KMS-11 (cell line): ENCODE results near the gene DENND4B.
A peak's percentile ranks its signal among the peaks of the same experiment; 100 is the strongest.
"Not testable (repeated sequence)": the region's sequence is repeated elsewhere in the genome, so short reads cannot be mapped to it uniquely, and the experiment has no call there.

Experiments
- H2AFZ ChIP-seq: fragments of 200-600 bp; sonication (generic); 2 replicates; pipeline ENCODE4 v1.6.1; 2016; ENCODE audit warnings: antibody characterized with exemption, mixed run types, low read depth
- H3K27ac ChIP-seq: fragments of 200-600 bp; sonication (generic); 2 replicates; pipeline ENCODE4 v1.6.1; 2016; ENCODE audit warnings: mild to moderate bottlenecking, mixed run types
- H3K27me3 ChIP-seq: fragments of 200-600 bp; sonication (generic); 2 replicates; pipeline ENCODE4 v1.6.1; 2017; ENCODE audit warnings: mild to moderate bottlenecking, low read depth, mixed run types, moderate library complexity; ENCODE audit not compliant: insufficient read depth
- H3K36me3 ChIP-seq: fragments of 200-600 bp; sonication (generic); 2 replicates; pipeline ENCODE4 v1.6.1; 2017; ENCODE audit warnings: mild to moderate bottlenecking, mixed run types; ENCODE audit not compliant: insufficient read depth
- H3K4me1 ChIP-seq: fragments of 200-600 bp; sonication (generic); 2 replicates; pipeline ENCODE4 v1.6.1; 2016; ENCODE audit warnings: mild to moderate bottlenecking, low read depth, mixed run types; ENCODE audit not compliant: poor library complexity, severe bottlenecking
- H3K4me2 ChIP-seq: fragments of 200-600 bp; sonication (generic); 2 replicates; pipeline ENCODE4 v1.7.0; 2016; ENCODE audit warnings: mild to moderate bottlenecking, mixed run types
- H3K4me3 ChIP-seq: fragments of 200-600 bp; sonication (generic); IDR thresholded peaks from 2 replicates; pipeline ENCODE4 v1.6.1; 2017; ENCODE audit warnings: low read depth, low read length, mixed read lengths; ENCODE audit not compliant: insufficient read depth
- H3K79me2 ChIP-seq: fragments of 200-600 bp; sonication (generic); 2 replicates; pipeline ENCODE4 v1.6.1; 2016; ENCODE audit warnings: low read depth, mixed run types; ENCODE audit not compliant: insufficient read depth
- H3K9ac ChIP-seq: fragments of 200-600 bp; sonication (generic); 2 replicates; pipeline ENCODE4 v1.6.1; 2016; ENCODE audit warnings: mild to moderate bottlenecking, mixed run types
- H4K20me1 ChIP-seq: fragments of 200-600 bp; sonication (generic); 2 replicates; pipeline ENCODE4 v1.6.1; 2016; ENCODE audit warnings: mild to moderate bottlenecking, mixed run types; ENCODE audit not compliant: insufficient read depth
- TF ChIP-seq, protein P1 (sequence below): fragments of 200-600 bp; sonication (generic); conservative IDR thresholded peaks from 2 replicates; pipeline ENCODE4 v1.6.1; 2017; ENCODE audit warnings: low read depth, mild to moderate bottlenecking, antibody characterized with exemption, low read length, moderate library complexity, mixed read lengths

Gene DENND4B

GRCh38 chr1:153919876-153920852 is 26.4 kb downstream of the DENND4B start:
- H3K79me2 ChIP-seq = peaks cover 82% of the 10 kb centered on the region

GRCh38 chr1:153916297-153916696 is 30.2 kb downstream of the DENND4B start:
- Histone ChIP-seq H2AFZ (no peak overlapping the region), H3K4me1 (peaks cover 67% of the 10 kb centered on the region), H3K4me3 (no peak overlapping the region), H3K27ac (no peak overlapping the region), H4K20me1 (peaks cover 57% of the 10 kb centered on the region), H3K4me2 (no peak overlapping the region), H3K27me3 (no peaks in the 10 kb centered on the region), H3K79me2 (peaks cover 100% of the 10 kb centered on the region), H3K9ac (no peak overlapping the region), H3K36me3 (no peaks in the 10 kb centered on the region)
- TF ChIP-seq, protein P1, sequence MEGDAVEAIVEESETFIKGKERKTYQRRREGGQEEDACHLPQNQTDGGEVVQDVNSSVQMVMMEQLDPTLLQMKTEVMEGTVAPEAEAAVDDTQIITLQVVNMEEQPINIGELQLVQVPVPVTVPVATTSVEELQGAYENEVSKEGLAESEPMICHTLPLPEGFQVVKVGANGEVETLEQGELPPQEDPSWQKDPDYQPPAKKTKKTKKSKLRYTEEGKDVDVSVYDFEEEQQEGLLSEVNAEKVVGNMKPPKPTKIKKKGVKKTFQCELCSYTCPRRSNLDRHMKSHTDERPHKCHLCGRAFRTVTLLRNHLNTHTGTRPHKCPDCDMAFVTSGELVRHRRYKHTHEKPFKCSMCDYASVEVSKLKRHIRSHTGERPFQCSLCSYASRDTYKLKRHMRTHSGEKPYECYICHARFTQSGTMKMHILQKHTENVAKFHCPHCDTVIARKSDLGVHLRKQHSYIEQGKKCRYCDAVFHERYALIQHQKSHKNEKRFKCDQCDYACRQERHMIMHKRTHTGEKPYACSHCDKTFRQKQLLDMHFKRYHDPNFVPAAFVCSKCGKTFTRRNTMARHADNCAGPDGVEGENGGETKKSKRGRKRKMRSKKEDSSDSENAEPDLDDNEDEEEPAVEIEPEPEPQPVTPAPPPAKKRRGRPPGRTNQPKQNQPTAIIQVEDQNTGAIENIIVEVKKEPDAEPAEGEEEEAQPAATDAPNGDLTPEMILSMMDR = no peak

More at GRCh38 chr1:153919876-153920852, 26.4 kb downstream of the DENND4B start:
- Histone ChIP-seq H4K20me1 (peaks cover 48% of the 10 kb centered on the region), H3K4me3 (no peak overlapping the region), H3K9ac (no peak overlapping the region; the same call in 1 of the 2 replicates), H3K36me3 (no peaks in the 10 kb centered on the region), H3K4me2 (peak overlapping the region; percentile 61), H3K27me3 (no peaks in the 10 kb centered on the region), H3K4me1 (peaks cover 53% of the 10 kb centered on the region), H3K27ac (peak overlapping the region; percentile 0; the same call in 1 of the 2 replicates), H2AFZ (no peak overlapping the region)
- TF ChIP-seq, protein P1 = no peak; the same call in none of the 2 replicates

DNA sequence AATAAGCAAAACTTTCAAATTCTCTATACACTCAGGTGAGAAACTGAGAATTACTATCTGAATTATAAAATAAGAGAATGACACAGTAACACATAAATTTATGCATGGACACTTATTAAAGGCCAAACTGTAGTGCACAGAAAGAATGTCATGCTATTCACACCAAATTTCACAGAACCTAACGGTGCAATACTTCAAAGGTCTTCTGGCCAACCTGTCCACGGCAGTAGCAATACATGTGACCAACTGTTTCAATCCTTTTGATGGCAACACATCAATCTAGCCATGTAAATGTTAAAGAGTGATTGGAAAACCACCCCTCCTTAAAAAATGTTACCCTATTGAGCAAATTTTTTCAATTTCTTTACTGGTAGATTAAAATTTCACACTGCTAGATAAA is 34.2 kb downstream of the DENND4B start:
- Histone ChIP-seq H3K27me3 (no peaks in the 10 kb centered on the region), H2AFZ (no peak overlapping the region), H4K20me1 (peaks cover 33% of the 10 kb centered on the region), H3K4me1 (peaks cover 31% of the 10 kb centered on the region), H3K4me3 (no peak overlapping the region), H3K27ac (no peak overlapping the region), H3K4me2 (no peak overlapping the region), H3K9ac (no peak overlapping the region), H3K79me2 (peaks cover 99% of the 10 kb centered on the region), H3K36me3 (no peaks in the 10 kb centered on the region)
- TF ChIP-seq, protein P1 = no peak

- peaks cover 34% of the 10 kb centered on the region for H3K4me1 ChIP-seq
- not testable (repeated sequence) for H3K36me3 ChIP-seq, H3K9ac ChIP-seq, H3K27ac ChIP-seq, H3K4me2 ChIP-seq, H3K4me3 ChIP-seq, H3K27me3 ChIP-seq, H2AFZ ChIP-seq
- peaks cover 99% of the 10 kb centered on the region for H3K79me2 ChIP-seq
- H4K20me1 ChIP-seq = peaks cover 41% of the 10 kb centered on the region
Measured at GRCh38 chr1:153910560-153910959, 36.0 kb downstream of the DENND4B start.

DNA sequence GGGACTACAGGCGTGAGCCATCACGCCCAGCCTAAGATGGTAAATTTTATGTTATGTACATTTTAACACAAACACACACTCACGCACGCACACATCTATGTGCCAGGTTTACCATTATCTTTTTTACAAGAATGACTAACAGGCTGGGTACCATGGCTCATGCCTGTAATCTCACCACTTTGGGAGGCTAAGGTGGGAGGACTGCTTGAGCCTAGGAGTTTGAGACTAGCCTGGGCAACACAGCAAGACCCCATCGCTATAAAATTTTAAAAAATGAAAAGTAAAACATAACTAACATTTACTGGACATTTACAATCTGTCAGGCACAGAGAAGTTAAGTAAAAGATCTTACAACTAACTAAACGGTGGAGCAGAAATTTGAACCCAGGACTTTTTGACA is 38.4 kb downstream of the DENND4B start:
- Histone ChIP-seq H2AFZ (no peak overlapping the region), H3K4me3 (no peak overlapping the region), H3K9ac (no peak overlapping the region), H3K4me2 (no peak overlapping the region), H3K27me3 (no peaks in the 10 kb centered on the region), H3K27ac (no peak overlapping the region), H4K20me1 (peaks cover 51% of the 10 kb centered on the region), H3K79me2 (peaks cover 99% of the 10 kb centered on the region), H3K36me3 (peaks cover 4% of the 10 kb centered on the region; the same call in 1 of the 2 replicates), H3K4me1 (peaks cover 40% of the 10 kb centered on the region)
- TF ChIP-seq, protein P1 = no peak
